COLO829 (cell line): ENCODE data around the gene JCHAIN.

Experiments
- DNase-seq: peaks from one replicate; pipeline ENCODE4 v3.0.0; 2012; ENCODE audit warnings: low spot score

The JCHAIN gene

DNA sequence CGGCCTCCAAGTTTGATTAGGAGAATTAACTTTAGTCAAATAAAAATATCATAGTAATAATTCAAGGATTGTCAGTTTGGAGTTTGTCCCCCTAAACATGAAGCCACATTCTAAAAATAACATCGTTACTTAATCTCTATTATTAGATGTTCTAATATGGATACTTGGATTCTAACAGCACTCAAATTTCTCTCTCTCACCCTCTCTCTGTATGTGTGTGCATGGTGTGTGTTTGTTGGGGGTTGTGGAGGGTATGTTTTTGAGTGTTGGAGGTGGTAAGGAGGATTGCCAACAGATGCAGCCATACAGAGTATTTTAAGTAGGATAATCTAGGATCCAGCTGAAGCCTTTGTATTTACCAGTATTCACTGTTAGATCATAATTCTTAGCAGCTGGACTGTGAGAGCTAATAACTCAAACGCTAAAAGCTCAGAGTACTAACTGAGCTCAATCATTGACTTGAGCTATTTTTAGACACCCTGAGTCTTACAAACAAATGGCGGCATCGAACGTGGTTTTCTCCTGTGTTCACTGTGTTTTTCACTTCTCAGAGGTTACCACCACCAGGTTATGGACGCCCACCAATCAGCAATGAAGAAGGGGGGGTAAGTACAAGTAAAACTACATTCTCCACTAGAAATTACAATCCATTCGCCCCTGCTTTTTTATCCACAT is 28.9 kb downstream of the JCHAIN start:
- no peak for DNase-seq

- no peak for DNase-seq
Observed at GRCh38 chr4:70634482-70634881, 31.8 kb downstream of the JCHAIN start.

DNA sequence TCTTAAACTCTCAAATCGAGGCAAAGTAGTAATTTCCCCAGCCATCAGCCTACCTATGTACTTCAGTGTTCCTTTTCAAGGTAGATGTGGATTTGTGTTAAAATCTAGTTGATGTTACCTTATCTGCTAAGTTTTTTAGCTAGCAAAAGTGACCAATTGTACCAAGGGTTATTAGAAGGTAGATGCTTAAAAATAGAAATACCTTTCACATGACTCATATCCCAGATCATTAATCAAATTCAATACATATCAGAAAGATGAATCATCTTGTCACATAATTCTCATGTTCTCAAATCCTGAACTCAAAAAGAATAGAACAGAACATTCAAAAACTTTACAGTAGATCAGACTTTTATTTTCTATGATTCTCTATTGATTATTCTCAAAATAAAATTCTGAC is 34.3 kb downstream of the JCHAIN start:
- peak; percentile 29 for DNase-seq

GRCh38 chr4:70630162-70630561 is 36.1 kb downstream of the JCHAIN start:
- no peak for DNase-seq

DNA sequence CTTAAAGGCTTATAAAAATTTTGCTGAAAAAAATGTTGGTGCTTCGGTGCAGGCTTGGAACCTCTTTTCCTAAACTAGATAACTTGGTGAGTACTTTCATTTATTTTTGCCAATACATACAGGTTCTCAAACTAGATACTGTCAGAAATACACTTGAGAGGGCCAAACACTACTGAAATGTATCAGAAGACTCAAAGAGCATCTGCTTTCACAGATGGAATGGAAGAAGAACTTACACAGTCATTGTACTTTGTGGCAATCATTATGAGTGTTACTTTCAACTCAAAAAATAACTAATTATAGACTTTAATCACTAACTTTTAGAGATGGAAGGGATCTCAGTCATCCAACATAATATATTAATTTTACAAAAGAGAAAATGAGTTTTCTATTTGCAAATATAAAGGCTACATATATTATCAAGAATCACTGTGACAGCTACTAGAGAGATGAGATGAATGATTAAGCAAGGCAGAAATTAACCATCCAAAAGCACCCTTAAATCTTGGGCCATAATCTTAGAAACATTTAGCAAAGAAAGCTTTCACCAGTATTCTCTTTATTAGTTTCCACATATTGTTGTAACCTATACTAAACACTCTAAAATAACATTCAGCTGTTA is 36.7 kb downstream of the JCHAIN start:
- DNase-seq = no peak

GRCh38 chr4:70628444-70628843 is 37.9 kb downstream of the JCHAIN start, which contains the start of gene ENAM:
TSS of gene ENAM (plus strand) at chr4:70628744. CDS start at chr4:70629501, 757 bp downstream.
- no peak for DNase-seq

GRCh38 chr4:70627620-70628019 is 38.7 kb downstream of the JCHAIN start:
- no peak for DNase-seq

DNA sequence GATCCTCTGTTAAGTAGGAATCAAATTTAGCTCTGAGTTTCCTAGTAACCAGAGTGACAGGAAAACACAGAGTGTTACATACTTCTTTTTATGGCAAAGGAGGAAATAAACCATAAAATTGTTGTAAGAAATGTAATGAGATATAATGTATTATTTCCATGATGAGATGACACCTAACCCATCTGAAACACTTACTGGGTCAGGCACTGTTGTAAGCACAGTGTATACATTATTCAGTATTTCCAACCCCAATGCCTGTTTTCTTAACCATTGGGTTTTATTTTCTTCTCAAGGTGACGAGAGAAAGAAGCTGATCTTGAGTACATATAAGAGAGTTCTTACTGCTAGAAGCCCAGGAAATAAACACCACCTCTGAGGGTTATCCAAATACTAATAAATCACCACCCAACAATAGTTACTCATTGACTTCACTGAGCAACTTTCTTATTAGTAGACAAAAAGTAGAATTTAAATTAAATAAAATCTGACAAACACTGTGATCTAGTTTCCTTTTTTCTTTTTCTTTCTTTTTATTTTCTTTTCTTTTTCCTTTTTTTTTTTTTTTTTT is 42.0 kb downstream of the JCHAIN start:
- DNase-seq = no peak

DNA sequence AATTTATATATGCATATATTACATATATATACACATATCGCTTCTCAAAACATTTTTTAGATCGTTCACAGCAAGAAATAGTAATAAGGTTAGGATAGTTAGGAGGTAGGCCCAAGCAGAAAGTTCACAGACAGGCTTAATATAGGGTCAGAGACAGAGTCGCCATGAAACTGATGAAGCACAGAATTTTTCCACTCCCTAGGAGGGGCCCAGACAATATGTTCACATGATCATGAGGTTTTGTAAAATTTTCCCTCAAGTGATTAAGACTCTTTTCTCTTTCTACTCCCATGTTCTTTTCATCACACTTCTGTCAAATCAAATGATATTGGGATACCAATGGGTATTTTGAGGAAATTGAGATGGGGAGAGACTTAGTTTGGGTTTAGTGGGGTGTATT is 43.0 kb downstream of the JCHAIN start:
- no peak for DNase-seq

DNA sequence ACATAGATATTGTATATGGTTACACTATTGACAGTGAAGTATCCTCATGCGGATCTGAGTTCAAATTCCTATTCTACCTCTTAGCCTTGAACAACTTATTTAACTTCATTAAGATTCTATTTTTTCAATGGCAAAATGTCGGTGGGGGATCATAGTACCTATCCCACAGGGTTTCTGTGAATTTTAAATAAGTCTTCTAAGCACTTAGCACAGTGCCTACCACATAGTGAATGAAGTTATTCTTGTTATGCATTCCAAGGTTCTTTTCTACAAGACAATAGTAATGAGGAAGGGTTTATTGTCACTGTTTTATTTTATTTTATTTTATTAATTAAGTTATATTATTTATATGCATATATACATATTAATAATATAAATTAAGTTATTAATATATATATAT is 46.5 kb downstream of the JCHAIN start:
- no peak for DNase-seq

- no peak for DNase-seq
Observed at GRCh38 chr4:70619288-70619687, 47.0 kb downstream of the JCHAIN start.

GRCh38 chr4:70614184-70614555 is 52.1 kb downstream of the JCHAIN start:
- no peak for DNase-seq

GRCh38 chr4:70613306-70614183 is 52.8 kb downstream of the JCHAIN start:
- DNase-seq = no peak

- no peak for DNase-seq
Observed at GRCh38 chr4:70608324-70608723, 58.0 kb downstream of the JCHAIN start.

GRCh38 chr4:70607334-70607853 is 58.9 kb downstream of the JCHAIN start:
- no peak for DNase-seq

DNA sequence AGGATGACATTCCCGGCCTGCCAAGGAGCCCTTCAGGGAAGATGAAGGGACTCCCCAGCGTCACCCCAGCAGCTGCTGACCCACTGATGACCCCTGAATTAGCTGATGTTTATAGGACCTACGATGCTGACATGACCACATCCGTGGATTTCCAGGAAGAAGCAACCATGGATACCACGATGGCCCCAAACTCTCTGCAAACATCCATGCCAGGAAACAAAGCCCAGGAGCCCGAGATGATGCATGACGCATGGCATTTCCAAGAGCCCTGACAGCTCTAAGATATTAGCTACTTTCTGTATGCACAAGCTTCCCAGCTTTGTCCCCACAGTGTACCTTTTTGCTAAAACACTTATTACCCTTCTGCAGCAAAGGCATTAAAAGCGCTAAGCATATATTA is 59.8 kb downstream of the JCHAIN start:
- no peak for DNase-seq
